HG02970 (cell line): Measurements from ENCODE around the gene GJE1.

Experiments
- ATAC-seq: cut with Tn5 transposase; IDR thresholded peaks from one replicate; pipeline ENCODE4 v1.9.1; 2021; ENCODE audit warnings: mild to moderate bottlenecking, moderate library complexity, moderate number of reproducible peaks; ENCODE audit not compliant: unreplicated experiment, low FRiP score

Gene GJE1

DNA sequence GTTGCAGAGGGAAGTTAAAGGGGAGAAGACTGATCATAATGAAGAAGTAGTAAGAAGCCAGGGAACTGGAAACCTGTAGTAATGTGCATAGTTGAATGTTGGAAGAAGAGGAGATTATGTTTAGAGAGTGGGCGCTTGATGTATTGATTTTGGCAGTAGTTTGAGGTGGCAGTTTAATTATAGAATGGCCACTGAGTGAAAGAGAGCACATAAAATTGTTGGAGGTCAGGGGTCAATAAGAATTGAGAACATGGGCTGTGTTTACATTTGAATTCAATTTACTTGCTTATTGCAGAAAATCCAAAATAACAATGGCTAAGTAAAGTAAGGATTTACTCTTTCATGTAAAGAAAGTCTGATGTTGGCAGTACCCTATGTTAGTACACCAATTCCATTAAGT lies 30.1 kb downstream of the GJE1 start:
- no peak for ATAC-seq

- ATAC-seq: no peak
Measured at GRCh38 chr6:142165227-142165626, 32.5 kb downstream of the GJE1 start.

GRCh38 chr6:142167071-142167470 lies 34.3 kb downstream of the GJE1 start:
- ATAC-seq: no peak

GRCh38 chr6:142167486-142167885 lies 34.8 kb downstream of the GJE1 start:
- no peak for ATAC-seq

- ATAC-seq: no peak
Measured at GRCh38 chr6:142171351-142171750, 38.6 kb downstream of the GJE1 start.

DNA sequence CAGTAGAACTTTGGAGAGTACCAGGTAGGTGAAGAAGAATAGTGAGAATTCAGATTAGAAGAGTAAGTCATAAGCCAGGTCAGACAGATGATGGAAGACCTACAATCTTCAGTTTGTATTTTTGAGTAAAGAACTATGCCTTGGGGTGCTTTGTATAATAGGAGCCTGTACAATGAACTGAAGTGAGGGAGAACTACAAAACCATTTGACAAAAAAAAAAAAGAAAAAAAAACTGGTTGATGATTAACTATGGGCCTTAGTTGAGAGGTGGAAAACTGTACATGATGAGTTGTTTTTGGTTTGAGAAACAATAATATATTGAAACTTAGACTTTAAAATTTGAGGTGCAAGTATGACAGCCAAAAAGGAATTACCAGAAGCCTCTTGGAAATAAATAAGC lies 40.0 kb downstream of the GJE1 start:
- no peak for ATAC-seq

- no peak for ATAC-seq
Measured at GRCh38 chr6:142173980-142174379, 41.3 kb downstream of the GJE1 start.

GRCh38 chr6:142174703-142175102 lies 42.0 kb downstream of the GJE1 start:
- ATAC-seq: no peak

DNA sequence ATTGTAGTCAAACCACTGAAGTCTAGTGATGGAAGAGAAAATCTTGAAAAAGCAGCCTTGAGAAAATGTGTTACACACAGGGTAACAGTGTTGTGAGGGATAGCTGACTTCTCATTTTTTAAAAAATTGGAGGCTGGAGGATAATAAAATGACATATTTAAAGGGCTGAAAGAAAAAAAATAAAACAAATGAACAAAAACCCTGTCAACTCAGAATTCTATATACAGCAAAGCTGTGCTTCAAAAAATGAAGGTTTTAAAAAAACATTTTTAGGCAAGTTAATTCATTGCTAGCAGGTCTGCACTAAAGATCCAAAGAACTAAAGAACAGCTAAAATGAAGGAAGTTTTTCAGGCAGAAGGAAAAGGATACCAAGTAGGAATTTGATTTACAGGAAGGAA lies 45.4 kb downstream of the GJE1 start:
- ATAC-seq: no peak

DNA sequence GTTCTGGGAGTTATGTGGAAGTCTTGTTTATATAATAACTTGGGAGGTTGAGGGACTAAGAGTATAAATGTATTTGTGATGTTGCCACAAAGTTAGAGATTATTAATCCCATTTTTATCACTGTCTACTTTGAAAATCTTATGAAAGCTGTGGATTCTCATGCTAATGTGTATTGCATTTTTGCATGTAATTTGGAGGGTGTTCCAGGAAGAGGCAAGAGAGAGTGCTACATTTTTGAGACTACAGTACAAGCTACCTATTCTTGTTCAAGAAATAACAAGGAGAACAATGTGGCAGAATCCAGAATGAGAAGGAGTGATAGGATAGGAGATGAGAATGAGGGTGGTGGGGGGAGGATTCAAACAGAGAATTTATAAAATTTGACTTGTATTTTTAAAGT lies 49.3 kb downstream of the GJE1 start:
- no peak for ATAC-seq

DNA sequence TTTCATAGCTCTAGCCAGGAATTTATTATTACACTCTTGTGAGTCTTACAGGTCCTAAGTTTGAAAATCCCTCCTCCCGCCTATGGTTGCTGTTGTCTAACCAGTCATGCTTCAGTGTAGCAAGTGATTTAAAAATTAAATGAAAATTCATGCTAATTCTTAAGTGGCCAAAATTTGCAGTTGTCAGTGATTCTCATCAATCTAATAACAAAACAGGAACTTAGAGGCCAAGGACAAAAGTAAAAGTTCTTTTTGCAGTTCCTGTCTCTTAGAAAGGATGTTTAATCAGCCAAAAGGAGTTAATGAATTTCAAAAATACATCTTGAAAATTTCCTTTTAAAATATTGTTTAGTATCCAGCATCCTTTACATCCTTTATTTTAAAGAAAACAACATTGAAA lies 50.6 kb downstream of the GJE1 start:
- ATAC-seq: no peak

- ATAC-seq: no peak
Measured at GRCh38 chr6:142184307-142184706, 51.6 kb downstream of the GJE1 start.
